Peyer's patch (tissue), 4 donors: ENCODE results near the gene PHRF1.

ENCODE experiments used
- POLR2A ChIP-seq, 2 donors: fragments of 450-650 bp; IDR thresholded peaks; one replicate each; pipeline ENCODE4 v1.5.1; 2017; ENCODE audit warnings: antibody characterized with exemption in 2 of 2, mild to moderate bottlenecking in 2 of 2, moderate library complexity in 2 of 2
- TF ChIP-seq, protein P1 (sequence below), 6 experiments: fragments of 450-650 bp in 4 of 6; fragments of 200-600 bp in 2 of 6; sonication (generic) in 1 of 6; IDR thresholded peaks; one replicate each; pipeline ENCODE4 v1.5.1; 2017 to 2019; ENCODE audit warnings: antibody characterized with exemption in 6 of 6, mild to moderate bottlenecking in 3 of 6, moderate library complexity in 1 of 6

DNA sequence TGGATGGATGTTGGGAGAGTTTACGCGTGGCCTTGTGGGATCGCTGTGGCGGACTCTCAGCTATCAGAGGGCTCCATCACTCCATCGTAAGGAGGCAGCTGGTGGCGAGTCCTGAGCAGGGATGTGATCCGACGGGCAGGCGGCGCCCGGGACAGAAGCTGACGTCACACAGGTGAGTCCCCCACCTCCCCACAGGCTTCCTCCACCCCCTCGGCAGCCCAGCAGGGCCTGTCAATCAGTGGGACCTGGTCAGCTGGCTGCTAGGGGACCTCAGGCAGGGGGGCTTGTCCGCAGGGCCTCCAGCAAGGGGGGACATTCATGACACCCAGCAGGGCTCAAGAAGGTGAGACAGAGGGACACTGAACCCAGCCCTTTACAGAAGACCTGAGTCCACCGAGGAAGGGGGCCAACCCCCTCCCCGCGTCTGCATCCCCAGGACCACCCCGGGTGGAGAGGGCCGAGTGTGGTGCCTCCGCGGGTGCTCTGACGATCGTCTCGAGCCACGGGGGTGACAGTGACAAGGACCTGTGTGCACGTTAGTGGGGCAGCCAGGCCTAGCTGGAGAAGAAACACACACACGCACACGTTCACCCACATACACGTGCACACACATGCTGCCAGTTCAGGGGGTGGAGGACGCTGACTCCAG, 48.0 kb upstream of the PHRF1 start:
- TF ChIP-seq, protein P1, sequence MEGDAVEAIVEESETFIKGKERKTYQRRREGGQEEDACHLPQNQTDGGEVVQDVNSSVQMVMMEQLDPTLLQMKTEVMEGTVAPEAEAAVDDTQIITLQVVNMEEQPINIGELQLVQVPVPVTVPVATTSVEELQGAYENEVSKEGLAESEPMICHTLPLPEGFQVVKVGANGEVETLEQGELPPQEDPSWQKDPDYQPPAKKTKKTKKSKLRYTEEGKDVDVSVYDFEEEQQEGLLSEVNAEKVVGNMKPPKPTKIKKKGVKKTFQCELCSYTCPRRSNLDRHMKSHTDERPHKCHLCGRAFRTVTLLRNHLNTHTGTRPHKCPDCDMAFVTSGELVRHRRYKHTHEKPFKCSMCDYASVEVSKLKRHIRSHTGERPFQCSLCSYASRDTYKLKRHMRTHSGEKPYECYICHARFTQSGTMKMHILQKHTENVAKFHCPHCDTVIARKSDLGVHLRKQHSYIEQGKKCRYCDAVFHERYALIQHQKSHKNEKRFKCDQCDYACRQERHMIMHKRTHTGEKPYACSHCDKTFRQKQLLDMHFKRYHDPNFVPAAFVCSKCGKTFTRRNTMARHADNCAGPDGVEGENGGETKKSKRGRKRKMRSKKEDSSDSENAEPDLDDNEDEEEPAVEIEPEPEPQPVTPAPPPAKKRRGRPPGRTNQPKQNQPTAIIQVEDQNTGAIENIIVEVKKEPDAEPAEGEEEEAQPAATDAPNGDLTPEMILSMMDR (IDR thresholded peaks at IDR 0.05), result no peak
- TF ChIP-seq POLR2A (IDR thresholded peaks at IDR 0.05), result no peak
